Activated CD4-positive, alpha-beta T cell treated with anti-CD3 and anti-CD28 coated beads for 36 hours (primary cell): ENCODE data around the gene DUSP14. TPM values are rescaled to one million over a fixed set of nuclear protein-coding genes. Genes with fewer than 3 reads are reported as not detected.
A peak's percentile ranks its signal among the peaks of the same experiment; 100 is the strongest.

Source experiments
- ATAC-seq: fragments of 200-7000 bp; cut with Tn5 transposase; one replicate; pipeline ENCODE4 v1.10.0; 2021; ENCODE audit warnings: mild to moderate bottlenecking, moderate library complexity
- CTCF ChIA-PET: fragments of 350-600 bp; sonication (Branson Sonifier 250); formaldehyde crosslinking; loops from one replicate; lab custom pipeline; 2021; ENCODE audit warnings: antibody characterized with exemption; lab: Charles Lee
- POLR2A ChIA-PET: fragments of 350-600 bp; sonication (Branson Sonifier 250); formaldehyde crosslinking; loops from one replicate; lab custom pipeline; 2021; ENCODE audit warnings: antibody characterized with exemption, inconsistent platforms; lab: Charles Lee
- DNase-seq: peaks from one replicate; pipeline ENCODE4 v3.0.0-alpha.2; 2020
- H3K27ac Mint-ChIP-seq: one replicate; pipeline ENCODE4 v1.8.0; 2021; ENCODE audit warnings: mixed read lengths
- H3K27me3 Mint-ChIP-seq: one replicate; pipeline ENCODE4 v1.8.0; 2021; ENCODE audit warnings: mixed read lengths
- H3K36me3 Mint-ChIP-seq: one replicate; pipeline ENCODE4 v1.8.0; 2021; ENCODE audit warnings: low read depth, mixed read lengths
- H3K4me1 Mint-ChIP-seq: one replicate; pipeline ENCODE4 v1.8.0; 2021; ENCODE audit warnings: mixed read lengths
- H3K4me3 Mint-ChIP-seq: one replicate; pipeline ENCODE4 v1.8.0; 2021; ENCODE audit warnings: mild to moderate bottlenecking, moderate library complexity, mixed read lengths
- H3K9me3 Mint-ChIP-seq: one replicate; pipeline ENCODE4 v1.8.0; 2021; ENCODE audit warnings: low read depth, mixed read lengths
- intact Hi-C, 2 experiments: fragments of 100-400 bp; cut with DNase I in 1 of 2; cut with micrococcal nuclease in 1 of 2; formaldehyde crosslinking; loops; one replicate each; pipeline versions ENCODE4 v1.14.2 to v1.15.1; 2022 to 2024; cut with DNase I, micrococcal nuclease
- total RNA-seq, 2 experiments: library from RNA; stranded (reverse); gene quantifications; one replicate each; pipeline ENCODE4 v1.2.3, GENCODE V29; 2021

Gene DUSP14
- total RNA-seq, 2 experiments from 2014 or later: 11.9 to 13.1 TPM

DNA sequence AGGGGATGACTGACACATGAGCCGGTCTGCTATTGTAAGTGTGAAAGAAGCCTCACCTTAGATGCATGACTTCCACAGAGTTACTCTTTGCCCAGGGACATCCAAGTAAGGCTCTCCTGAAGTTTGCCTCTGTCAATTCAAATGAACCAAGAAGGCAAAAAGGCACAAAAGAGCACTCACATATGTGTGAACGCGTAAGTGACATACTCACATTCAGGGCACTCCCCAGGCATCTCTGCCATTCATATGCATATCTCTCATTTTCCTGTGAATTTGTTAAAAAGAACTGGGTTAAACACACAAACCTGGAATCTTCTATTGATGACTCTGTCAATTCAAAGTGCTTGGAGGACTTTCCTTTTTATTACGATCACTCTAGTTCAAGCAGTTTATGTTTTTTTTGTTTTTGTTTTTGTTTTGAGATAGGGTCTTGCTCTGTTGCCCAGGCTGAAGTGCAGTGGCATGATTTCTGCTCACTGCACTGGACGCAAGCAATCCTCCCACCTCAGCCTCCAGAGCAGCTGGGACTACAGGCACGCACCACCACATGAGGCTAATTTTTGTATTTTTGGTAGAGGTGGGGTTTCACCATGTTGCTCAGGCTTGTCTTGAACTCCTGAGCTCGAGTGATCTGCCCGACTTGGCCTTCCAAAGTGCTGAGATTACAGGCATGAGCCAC is 49.4 kb downstream of the DUSP14 start:
- POLR2A ChIA-PET: no interaction called here
- ATAC-seq: no peak
- Mint-ChIP-seq H3K27ac (no peak overlapping the region), H3K4me3 (no peak overlapping the region), H3K9me3 (no peaks in the 10 kb centered on the region), H3K36me3 (peaks cover 50% of the 10 kb centered on the region), H3K4me1 (peaks cover 10% of the 10 kb centered on the region), H3K27me3 (no peaks in the 10 kb centered on the region)
- intact Hi-C loops: no loop called here
- no peak for DNase-seq
- CTCF ChIA-PET: interaction anchor here (2.0 kb wide), 1 partner anchor 11 kb away, joined by 4 read pairs; no protein-coding TSS in a partner anchor

DNA sequence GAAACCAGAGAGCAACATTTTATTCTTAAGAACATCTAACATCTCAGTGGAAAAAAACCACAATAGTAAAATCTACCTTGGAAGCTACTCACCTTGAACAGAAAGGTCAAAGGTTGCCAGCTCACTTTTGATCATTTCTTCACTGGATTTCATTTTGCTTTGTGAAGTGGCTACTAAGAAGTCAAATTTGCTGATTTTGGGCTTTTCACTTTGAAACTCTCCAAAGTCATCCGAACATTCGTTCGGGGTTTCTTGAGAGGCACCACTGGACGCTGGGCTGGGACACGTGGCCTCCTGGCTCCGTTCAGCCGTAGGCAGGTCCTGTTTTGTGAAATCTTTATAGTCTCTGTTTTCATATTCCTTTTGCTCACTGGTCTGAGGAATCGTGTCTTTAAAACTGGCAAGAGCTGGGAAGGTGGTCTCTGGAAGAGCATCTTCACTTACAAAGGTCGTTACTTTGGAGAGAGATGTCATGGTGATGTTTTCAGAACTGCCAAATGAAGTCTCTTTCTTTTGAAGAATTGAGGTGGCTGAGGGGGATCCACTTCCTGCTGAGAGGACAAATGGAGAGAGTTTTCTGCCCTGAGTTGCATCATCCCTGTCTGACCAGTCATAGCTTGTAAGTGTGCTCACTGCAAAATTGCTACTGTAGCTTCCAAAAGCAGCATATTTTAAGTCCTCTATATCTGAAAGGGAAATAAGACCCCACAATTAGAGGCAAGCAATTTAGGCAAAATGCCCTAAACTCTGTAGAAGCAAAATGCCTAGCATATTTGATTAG is 52.4 kb downstream of the DUSP14 start:
- Mint-ChIP-seq H3K27me3 (no peaks in the 10 kb centered on the region), H3K4me1 (peaks cover 15% of the 10 kb centered on the region), H3K27ac (peak overlapping the region; percentile 76), H3K36me3 (peaks cover 41% of the 10 kb centered on the region), H3K4me3 (no peak overlapping the region), H3K9me3 (no peaks in the 10 kb centered on the region)
- POLR2A ChIA-PET: no interaction called here
- ATAC-seq: peak; percentile 42
- intact Hi-C loops: loop anchor here in 1 of 2 experiments (5.0 kb wide), 1 partner anchor 65 kb away; the partner anchor contains the start of gene SYNRG
- CTCF ChIA-PET: interaction anchor here (0.6 to 1.5 kb wide), 8 partner anchors 8 to 59 kb away, joined by 3 to 5 read pairs (median 4); no protein-coding TSS in a partner anchor
- DNase-seq: no peak

DNA sequence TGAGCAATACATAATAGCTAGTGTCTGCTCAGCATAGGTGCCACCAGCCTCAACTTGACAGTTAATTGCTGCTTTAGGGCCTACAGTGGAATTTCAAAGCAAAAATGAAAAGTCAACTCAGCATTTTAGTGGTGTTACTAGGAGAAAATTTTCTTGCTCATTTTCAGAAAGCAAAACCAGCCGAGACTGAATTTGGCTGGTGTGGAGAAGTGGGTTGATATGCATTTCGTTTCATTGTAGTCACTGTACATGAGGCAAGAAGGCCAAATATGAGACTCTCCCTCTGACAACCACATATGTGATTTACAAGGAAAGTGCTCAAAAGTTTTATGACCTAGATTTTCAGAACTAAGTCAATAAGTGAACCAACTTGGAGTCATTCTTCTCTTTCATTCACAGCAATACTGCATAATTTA is 54.0 kb downstream of the DUSP14 start:
- Mint-ChIP-seq H3K36me3 (peaks cover 31% of the 10 kb centered on the region), H3K27ac (peak overlapping the region; percentile 70), H3K9me3 (no peaks in the 10 kb centered on the region), H3K27me3 (no peaks in the 10 kb centered on the region), H3K4me1 (peaks cover 25% of the 10 kb centered on the region), H3K4me3 (no peak overlapping the region)
- intact Hi-C loops: loop anchor here in 1 of 2 experiments (5.0 kb wide), 1 partner anchor 64 kb away; the partner anchor contains the start of gene SYNRG
- ChIA-PET POLR2A (no interaction called here), CTCF (interaction anchor here (0.6 kb wide), 1 partner anchor 74 kb away, joined by 3 read pairs; no protein-coding TSS in a partner anchor)
- ATAC-seq (peak; percentile 84), DNase-seq (no peak)

DNA sequence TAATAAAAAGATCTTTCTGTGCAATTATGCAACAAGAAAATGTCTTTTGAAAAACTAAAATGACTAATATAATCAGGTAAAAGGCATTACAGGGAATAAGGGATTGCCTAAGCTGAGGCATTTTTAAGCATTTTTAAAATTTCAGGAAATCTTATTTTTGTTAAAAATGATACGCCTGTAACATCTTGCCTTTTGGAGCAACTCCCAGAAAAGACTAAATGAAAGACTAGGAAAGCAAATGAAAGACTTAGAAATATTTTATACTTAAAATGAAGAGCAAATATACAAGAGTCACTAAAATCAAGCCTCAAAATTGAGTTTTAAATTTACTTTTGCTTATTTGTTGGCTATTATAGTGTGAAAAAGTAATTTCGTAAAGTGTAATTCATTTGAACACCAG is 55.8 kb downstream of the DUSP14 start:
- H3K4me3 Mint-ChIP-seq: no peak overlapping the region
- ChIA-PET POLR2A (no interaction called here), CTCF (no interaction called here)
- peaks cover 25% of the 10 kb centered on the region for H3K36me3 Mint-ChIP-seq
- no peak for DNase-seq
- intact Hi-C loops: no loop called here
- H3K9me3 Mint-ChIP-seq: no peaks in the 10 kb centered on the region
- H3K27ac Mint-ChIP-seq: no peak overlapping the region
- peaks cover 34% of the 10 kb centered on the region for H3K4me1 Mint-ChIP-seq
- no peaks in the 10 kb centered on the region for H3K27me3 Mint-ChIP-seq
- no peak for ATAC-seq

DNA sequence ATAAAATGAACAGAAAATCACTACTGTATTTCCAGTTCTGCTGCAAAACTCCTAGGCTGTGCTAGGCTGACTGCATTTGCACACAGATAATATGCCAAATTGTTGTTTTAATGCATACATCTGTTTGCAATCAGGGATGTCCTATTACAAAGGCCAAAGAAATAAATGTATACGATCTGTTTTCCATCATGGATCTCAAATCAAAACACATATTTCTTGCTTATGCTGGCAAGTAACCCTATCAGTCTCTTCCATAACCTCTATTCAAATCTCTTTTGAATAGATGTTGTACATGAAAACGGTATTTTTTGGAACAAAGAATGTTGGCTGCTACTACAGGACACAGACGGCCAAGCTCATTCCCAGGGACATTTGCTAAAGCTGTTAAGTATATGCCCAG is 56.6 kb downstream of the DUSP14 start:
- ATAC-seq (no peak), DNase-seq (no peak)
- ChIA-PET POLR2A (no interaction called here), CTCF (no interaction called here)
- H3K27ac Mint-ChIP-seq: no peak overlapping the region
- peaks cover 42% of the 10 kb centered on the region for H3K4me1 Mint-ChIP-seq
- H3K9me3 Mint-ChIP-seq: no peaks in the 10 kb centered on the region
- H3K36me3 Mint-ChIP-seq: peaks cover 18% of the 10 kb centered on the region
- H3K4me3 Mint-ChIP-seq: no peak overlapping the region
- intact Hi-C loops: no loop called here
- no peaks in the 10 kb centered on the region for H3K27me3 Mint-ChIP-seq

DNA sequence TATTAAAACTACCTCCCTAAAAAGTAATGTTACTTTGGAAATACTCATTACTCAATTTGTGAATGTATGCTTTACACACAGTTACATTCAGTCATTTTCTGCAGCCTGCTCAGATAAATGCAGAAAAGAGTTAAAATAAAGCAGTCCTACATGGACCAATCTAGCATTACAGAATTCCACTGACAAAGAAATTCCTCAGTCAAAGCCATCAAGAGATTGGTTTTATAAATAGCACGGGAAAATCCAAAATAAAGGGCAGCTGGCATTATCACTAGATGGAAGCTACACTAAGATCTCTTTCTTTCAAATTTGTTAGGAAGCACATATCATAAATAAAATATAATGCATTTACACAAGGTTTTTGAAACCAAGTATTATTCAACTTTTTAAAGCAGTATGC is 58.3 kb downstream of the DUSP14 start:
- no peaks in the 10 kb centered on the region for H3K27me3 Mint-ChIP-seq
- H3K9me3 Mint-ChIP-seq: no peaks in the 10 kb centered on the region
- intact Hi-C loops: no loop called here
- peaks cover 55% of the 10 kb centered on the region for H3K4me1 Mint-ChIP-seq
- no peak overlapping the region for H3K4me3 Mint-ChIP-seq
- ChIA-PET POLR2A (no interaction called here), CTCF (interaction anchor here (0.6 to 1.0 kb wide), 2 partner anchors 12 to 21 kb away, joined by 3 read pairs; no protein-coding TSS in a partner anchor)
- peak overlapping the region; percentile 31 for H3K27ac Mint-ChIP-seq
- H3K36me3 Mint-ChIP-seq: peaks cover 15% of the 10 kb centered on the region
- ATAC-seq (no peak), DNase-seq (no peak)

DNA sequence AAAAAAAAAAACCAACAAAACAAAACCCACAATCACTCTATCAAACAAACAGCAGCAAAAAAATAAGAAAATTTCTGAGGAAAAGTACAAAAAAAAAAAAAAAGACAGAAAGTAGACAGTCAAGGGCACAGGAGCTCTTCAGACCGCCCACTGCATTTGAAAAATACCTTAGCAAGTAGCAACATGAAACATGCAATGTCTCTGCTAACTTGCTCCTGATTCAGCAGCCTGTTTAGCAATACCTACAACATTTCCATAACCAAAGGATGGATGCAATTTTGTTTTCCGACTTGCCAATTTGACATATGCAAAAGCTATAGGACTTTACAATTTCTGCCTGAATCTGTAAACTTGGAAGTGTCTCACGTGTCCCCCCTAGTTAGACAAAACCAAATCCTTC is 62.1 kb downstream of the DUSP14 start:
- H3K4me1 Mint-ChIP-seq: peaks cover 61% of the 10 kb centered on the region
- no peaks in the 10 kb centered on the region for H3K27me3 Mint-ChIP-seq
- ChIA-PET CTCF (interaction anchor here (0.6 to 1.8 kb wide), 3 partner anchors 10 to 224 kb away, joined by 3 to 6 read pairs (median 4); no protein-coding TSS in a partner anchor), POLR2A (no interaction called here)
- H3K9me3 Mint-ChIP-seq: no peaks in the 10 kb centered on the region
- DNase-seq (no peak), ATAC-seq (no peak)
- no peak overlapping the region for H3K27ac Mint-ChIP-seq
- H3K36me3 Mint-ChIP-seq: peaks cover 22% of the 10 kb centered on the region
- intact Hi-C loops: no loop called here
- H3K4me3 Mint-ChIP-seq: no peak overlapping the region

DNA sequence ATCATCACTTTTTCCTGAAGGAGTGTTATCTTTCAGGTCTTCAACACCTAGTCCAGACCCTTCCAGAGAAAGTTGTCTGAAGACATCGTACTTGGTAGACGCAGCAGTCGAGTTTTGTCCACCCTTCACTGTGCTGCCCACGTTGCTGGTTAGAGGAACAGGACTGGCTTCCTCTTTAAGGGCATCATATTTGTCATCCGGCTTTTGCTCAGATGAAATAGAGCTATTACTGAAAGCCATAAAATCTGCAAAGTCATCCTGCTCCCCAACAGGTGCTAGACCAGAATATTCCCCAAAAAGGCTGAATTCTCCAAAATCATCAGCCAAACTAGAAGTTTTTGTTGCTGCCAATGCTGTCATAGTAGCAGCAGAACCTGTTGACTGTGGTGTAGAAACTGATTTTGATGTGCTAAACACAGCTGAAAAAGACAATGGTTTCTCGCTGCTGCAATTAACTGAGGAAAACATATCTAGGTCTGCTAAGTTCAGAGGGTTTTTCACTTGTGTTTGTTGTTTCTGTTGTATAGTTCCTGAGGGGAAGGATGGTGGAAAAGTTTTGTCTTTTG is 63.8 kb downstream of the DUSP14 start:
- Mint-ChIP-seq H3K27me3 (no peaks in the 10 kb centered on the region), H3K4me3 (no peak overlapping the region), H3K36me3 (peaks cover 31% of the 10 kb centered on the region), H3K9me3 (no peaks in the 10 kb centered on the region), H3K4me1 (peaks cover 49% of the 10 kb centered on the region), H3K27ac (peak overlapping the region; percentile 66)
- no peak for ATAC-seq
- intact Hi-C loops: no loop called here
- ChIA-PET POLR2A (no interaction called here), CTCF (interaction anchor here (1.3 kb wide), 1 partner anchor 47 kb away, joined by 4 read pairs; no protein-coding TSS in a partner anchor)
- no peak for DNase-seq

DNA sequence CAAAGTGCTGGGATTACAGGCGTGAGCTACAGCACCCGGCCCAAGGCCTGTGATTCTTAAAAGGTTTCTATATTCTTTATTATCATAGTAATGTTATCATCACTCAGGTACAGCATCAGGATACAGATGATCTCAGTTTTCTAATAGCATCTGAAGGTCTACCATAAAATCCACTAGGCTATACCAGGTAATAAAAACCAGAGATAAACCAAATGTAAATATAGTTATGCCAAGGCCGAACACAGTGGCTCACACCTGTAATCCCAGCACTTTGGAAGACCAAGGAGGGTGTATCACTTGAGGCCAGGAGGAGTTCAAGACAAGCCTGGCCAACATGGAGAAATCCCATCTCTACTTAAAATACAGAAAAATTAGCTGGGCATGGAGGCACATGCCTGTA is 65.7 kb downstream of the DUSP14 start:
- no peaks in the 10 kb centered on the region for H3K27me3 Mint-ChIP-seq
- no peak overlapping the region for H3K4me3 Mint-ChIP-seq
- H3K9me3 Mint-ChIP-seq: no peaks in the 10 kb centered on the region
- ChIA-PET POLR2A (no interaction called here), CTCF (interaction anchor here (1.0 to 1.1 kb wide), 2 partner anchors 14 to 36 kb away, joined by 3 to 4 read pairs; no protein-coding TSS in a partner anchor)
- ATAC-seq (no peak), DNase-seq (no peak)
- intact Hi-C loops: loop anchor here in 1 of 2 experiments (5.0 kb wide), 1 partner anchor 52 kb away; the partner anchor contains the start of gene SYNRG
- H3K36me3 Mint-ChIP-seq: peaks cover 35% of the 10 kb centered on the region
- peaks cover 41% of the 10 kb centered on the region for H3K4me1 Mint-ChIP-seq
- H3K27ac Mint-ChIP-seq: no peak overlapping the region

DNA sequence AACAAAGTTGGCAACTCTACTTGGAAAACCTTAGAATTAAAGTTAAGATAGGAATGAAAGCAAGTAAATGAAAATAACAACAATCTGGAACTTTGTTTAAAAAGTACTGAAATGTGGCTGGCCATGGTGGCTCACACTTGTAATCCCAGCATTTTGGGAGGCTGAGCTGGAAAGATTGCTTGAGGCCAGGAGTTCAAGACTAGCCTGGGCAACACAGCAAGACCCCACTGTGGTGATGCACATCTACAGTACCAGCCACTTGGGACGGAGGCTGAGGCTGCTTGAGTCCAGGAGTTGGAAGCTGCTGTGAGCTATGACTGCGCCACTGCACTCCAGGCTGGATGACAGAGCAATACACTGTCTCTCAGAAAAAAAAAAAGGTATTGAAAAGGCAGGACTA is 67.8 kb downstream of the DUSP14 start:
- ATAC-seq (no peak), DNase-seq (no peak)
- ChIA-PET POLR2A (no interaction called here), CTCF (no interaction called here)
- Mint-ChIP-seq H3K9me3 (no peaks in the 10 kb centered on the region), H3K27ac (no peak overlapping the region), H3K27me3 (no peaks in the 10 kb centered on the region), H3K36me3 (peaks cover 34% of the 10 kb centered on the region), H3K4me1 (peaks cover 23% of the 10 kb centered on the region), H3K4me3 (no peak overlapping the region)
- intact Hi-C loops: loop anchor here in 1 of 2 experiments (5.0 kb wide), 1 partner anchor 50 kb away; the partner anchor contains the start of gene SYNRG

DNA sequence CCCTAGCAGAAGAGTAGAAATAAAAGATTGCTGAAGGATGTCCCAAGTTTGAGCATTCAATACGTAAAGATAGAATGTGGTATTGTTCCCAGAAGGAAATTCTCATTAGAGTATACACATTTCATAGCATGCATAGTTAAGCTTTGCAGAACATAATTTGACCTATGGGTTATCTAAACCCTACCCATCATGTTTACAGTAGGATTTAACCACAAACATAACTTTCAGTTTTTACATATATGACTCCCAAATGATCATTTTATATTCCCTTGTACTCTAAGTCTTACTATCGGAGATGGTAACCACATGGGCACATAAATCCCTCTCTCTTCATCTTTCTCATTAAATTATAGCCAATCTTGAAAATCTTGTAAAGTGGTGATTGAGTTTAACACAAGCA is 68.6 kb downstream of the DUSP14 start:
- Mint-ChIP-seq H3K36me3 (peaks cover 28% of the 10 kb centered on the region), H3K4me1 (peaks cover 15% of the 10 kb centered on the region), H3K4me3 (no peak overlapping the region), H3K27me3 (no peaks in the 10 kb centered on the region), H3K9me3 (no peaks in the 10 kb centered on the region), H3K27ac (no peak overlapping the region)
- ChIA-PET POLR2A (no interaction called here), CTCF (interaction anchor here (0.8 to 1.0 kb wide), 2 partner anchors 11 to 17 kb away, joined by 3 to 4 read pairs; no protein-coding TSS in a partner anchor)
- DNase-seq: no peak
- intact Hi-C loops: loop anchor here in 1 of 2 experiments (5.0 kb wide), 1 partner anchor 49 kb away; the partner anchor contains the start of gene SYNRG
- no peak for ATAC-seq
